Activated CD8-positive, alpha-beta memory T cell treated with anti-CD3 and anti-CD28 coated beads for 24 hours (primary cell): ENCODE data around the gene ZPR1.
"Not testable (repeated sequence)": the region's sequence is repeated elsewhere in the genome, so short reads cannot be mapped to it uniquely, and the experiment has no call there.

ENCODE experiments used
- DNase-seq: peaks from one replicate; pipeline ENCODE4 v3.0.0-alpha.2; 2020

Gene ZPR1

GRCh38 chr11:116823031-116823843, 35.4 kb upstream of the ZPR1 start, which contains the start of gene APOA4:
TSS of gene APOA4 (minus strand) at chr11:116823304. CDS start at chr11:116823191, 113 bp downstream.
- no peak for DNase-seq

GRCh38 chr11:116822575-116822974, 34.8 kb upstream of the ZPR1 start:
- no peak for DNase-seq

DNA sequence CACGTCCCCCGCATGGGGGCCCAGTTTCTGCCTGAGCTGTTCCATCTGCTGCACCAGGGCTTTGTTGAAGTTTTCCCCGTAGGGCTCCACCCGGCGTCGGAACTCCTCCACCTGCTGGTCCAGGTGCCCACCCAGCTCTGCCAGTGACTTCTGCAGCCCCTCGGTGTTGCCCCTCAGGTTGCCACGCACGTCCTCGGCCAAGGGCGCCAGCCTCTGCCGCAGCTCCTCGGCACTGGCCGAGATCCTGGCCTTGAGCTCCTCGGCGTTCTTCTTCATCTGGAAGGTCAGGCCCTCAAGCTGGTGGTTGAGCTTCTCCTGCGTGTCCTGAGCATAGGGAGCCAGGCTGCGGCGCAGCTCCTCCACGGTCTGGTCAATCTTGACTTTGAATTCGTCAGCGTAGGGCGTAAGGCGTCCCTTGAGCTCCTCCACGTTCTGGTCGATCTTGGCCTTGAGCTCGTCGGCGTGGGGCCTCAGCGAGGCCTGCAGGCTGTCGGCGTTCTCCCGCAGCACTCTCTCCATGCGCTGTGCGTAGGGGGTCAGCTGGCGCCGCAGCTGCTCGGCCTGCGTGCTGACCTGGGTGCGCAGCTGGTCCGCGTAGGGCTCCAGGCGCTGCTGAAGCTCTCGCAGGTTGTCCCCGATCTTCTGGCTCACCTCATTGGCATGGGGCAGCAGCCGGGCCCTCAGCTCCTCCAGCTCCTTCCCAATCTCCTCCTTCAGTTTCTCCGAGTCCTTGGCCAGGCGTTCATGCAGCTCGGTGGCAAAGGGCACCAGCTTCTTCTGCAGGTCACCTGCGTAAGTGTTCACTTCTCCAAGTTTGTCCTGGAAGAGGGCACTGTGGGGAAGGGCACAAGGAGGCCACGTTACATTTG, 33.5 kb upstream of the ZPR1 start:
- DNase-seq: no peak

GRCh38 chr11:116819049-116819448, 31.2 kb upstream of the ZPR1 start:
- DNase-seq: no peak

DNA sequence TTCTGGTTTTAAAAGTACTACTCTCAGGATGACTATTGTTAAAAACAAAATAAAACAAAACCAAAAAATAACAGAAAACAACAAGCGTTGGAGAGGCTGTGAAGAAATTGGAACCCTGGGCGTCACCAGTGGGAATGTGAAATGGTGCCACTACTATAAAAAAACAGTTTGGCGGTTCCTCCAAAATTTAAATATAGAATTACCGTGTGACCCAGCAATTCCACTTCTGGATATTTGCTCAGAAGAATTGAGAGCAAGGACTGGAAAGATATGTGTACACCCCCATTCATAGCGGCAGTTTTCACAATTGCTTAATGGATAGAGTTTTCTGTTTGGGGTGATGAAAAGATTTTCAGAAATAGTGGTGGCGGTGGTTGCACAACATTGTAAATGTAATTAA, 26.7 kb upstream of the ZPR1 start:
- no peak for DNase-seq

GRCh38 chr11:116813781-116814471, 26.1 kb upstream of the ZPR1 start:
- DNase-seq: no peak

DNA sequence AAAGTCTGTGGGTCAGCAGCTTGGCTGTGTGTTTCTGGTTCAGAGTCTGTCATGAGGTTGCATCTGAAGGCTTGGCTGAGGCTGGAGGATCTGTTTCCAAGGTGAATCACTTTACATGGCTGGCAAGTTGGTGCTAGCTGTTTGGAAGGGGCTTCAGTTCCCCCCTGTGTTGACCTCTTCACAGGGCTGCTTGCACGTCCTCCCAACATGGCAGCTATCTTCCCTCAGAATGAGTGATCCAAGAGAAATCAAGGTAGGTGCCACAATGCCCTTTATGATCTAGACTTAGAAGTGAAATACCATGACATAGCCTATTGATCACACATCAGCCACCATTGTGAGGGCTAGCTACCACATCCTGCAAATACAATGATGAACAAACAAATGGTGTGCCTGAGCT, 25.3 kb upstream of the ZPR1 start:
- no peak for DNase-seq

- DNase-seq: no peak
These were observed 24.3 kb upstream of the ZPR1 start for GRCh38 chr11:116812109-116812508.

DNA sequence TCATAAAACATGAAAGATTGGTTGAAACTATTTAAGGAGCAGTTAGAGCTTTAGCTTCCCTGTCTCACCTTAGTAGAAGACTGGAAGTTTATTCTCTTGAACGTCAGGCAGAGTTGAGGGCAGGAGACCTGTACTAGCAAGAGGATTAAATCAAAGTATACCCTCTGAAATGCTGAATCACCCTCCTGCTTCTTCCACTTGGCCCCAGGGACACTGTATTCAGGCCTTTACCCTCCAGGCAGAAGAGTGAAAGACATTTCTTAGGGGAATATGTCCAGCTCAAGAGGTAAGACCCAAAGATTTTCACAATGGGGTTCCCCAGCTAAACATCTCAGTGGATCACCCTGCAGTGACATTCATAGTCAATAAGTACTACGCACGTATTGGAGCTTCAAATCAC, 23.4 kb upstream of the ZPR1 start:
- DNase-seq: no peak

DNA sequence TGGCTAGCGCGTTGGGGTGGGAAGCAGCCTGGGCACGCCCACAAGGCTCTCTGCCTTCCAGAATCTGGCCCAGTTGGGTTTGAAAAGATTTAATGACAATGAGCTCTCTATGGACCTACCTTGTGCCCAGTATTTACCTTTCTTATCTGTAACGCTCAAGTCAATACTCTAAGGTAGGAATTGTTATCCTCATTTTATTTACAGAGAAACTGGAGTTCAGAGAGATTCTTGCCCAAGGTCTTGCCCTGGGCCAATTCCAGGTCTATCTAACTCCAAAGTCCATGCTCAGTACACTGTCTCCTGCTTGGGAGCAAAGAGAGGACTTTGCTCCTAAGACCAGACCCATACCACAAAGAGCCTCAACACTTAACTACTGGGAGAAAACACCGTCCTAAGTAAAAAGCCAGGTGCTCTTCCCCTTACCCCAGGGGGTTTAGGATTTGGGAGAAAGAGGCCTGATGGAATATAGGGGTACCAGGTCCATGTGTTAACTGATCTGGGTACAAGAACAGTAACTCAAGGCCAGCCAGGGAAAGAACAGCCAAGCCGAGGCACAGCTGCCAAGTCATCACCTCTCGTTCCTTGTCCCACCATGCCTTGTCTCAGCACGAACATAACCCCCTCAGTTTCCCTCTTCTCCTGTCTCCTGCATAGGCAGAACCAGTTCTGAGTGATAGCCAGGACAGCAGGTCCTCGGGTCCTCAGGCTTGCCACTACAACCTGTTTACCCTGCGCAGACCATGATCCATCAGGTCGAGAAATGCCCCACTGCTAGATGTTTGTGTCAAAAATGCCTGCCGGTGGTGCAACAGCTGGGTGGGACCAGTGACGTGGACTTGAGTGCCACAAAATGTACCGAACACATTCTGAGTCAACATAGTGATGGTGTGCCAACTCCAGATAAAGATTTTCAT, 20.7 kb upstream of the ZPR1 start:
- no peak for DNase-seq

GRCh38 chr11:116807601-116808261, 19.9 kb upstream of the ZPR1 start:
- DNase-seq: no peak

- DNase-seq: no peak
These were observed 16.2 kb upstream of the ZPR1 start for GRCh38 chr11:116804001-116804400.

DNA sequence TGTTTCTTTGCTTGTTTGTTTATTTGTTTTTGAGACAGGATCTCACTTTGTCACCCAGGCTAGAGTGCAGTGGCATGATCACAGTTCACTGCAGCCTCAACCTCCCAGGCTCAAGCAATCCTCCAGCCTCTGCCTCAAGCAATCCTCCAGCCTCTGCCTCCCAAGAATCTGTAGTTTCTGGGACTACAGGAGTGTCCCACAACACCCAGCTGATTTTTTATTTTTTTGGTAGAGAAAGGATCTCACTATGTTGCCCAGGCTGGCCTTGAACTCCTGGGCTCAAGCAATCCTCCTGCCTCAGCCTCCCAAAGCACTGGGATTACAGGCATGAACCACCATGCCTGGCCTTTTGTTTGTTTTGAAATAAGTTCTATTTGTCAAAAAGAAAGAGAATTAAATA, 13.8 kb upstream of the ZPR1 start:
- not testable (repeated sequence) for DNase-seq

DNA sequence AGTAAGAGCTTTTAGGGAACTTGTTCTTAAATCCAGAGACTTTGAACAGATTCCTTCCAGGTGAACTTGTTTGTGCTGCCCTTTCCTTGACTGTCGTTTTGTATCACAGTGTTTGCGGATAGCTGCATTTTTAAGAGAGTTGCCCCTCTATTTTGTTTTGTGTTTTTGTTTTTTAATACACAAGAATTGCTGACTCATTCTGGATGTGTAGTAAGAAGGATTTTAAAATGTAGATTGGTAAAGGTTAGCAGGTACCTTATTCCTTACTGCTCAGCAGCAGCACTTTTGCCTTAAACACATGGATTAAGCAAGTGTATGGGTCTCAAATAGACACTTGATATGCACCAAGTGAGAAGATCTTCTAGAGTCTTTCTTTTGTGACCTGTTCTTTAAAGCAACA, 12.8 kb upstream of the ZPR1 start:
- no peak for DNase-seq

- no peak for DNase-seq
These were observed 10.5 kb upstream of the ZPR1 start for GRCh38 chr11:116798368-116798767.

- no peak for DNase-seq
These were observed 10.0 kb upstream of the ZPR1 start for GRCh38 chr11:116797816-116798215.

GRCh38 chr11:116796548-116796947, 8.7 kb upstream of the ZPR1 start:
- no peak for DNase-seq

DNA sequence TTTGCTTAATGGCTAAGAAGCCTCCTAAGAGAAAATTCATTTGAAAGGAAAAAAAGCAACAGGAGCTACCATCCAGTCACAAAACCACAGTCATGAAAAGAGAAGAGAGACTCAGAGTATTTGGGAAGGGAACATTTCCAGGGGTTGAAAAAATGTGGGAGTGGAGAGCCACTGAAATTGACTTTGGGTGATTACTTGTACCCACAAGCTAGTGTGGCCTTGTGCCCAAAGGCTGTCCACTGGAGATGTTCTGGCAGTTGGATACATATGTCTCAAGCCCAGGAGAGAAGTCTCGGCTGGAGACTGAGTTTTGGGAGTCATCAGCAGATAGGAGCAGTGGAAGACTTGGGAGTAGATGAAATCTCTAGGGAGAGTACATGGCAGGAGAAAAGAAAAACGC, 7.0 kb upstream of the ZPR1 start:
- DNase-seq: no peak

- DNase-seq: no peak
These were observed 5.9 kb upstream of the ZPR1 start for GRCh38 chr11:116793772-116794097.

DNA sequence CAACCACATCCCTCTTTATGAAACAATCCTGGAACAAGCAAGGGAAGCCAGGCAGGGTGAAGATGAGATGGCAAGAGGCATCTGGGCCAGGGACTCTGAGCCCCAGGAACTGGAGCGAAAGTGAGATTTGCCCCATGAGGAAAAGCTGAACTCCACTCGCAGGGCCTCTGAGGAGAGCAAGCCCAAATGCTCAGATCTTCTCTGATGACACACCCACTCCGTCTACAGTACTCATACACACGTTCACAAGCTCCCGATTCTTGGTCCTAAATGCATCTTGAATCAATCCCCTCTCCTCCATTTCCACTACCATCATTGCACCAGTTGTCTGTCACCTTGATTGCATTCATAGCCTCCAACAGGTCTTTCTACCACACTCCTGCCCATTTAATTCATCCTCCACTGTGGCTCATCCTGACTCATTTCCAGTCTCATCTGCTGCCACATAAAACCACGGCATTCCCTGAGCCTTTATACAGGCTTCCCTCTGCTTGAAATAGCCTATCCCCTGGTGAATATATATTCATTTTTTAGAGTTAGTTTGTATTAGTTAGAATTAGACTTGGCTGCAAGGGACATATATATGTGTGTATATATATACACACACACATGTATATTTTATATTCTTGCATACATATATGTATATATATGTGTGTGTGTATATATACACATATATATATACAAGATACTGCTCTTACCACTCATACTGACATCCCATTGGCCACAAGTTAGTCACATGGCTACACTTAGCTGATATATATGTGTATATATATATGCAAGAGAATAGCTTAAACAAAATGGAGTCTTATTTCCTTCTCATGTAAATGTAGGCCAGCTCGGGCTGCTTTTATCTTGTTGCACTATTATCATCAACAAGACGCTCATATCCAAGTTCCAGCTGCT, 5.3 kb upstream of the ZPR1 start:
- no peak for DNase-seq
